Endothelial cell of umbilical vein (primary cell): ENCODE data around the gene CCDC93. TPM values are rescaled to one million over a fixed set of nuclear protein-coding genes. Genes with fewer than 3 reads are reported as not detected.
A peak's percentile ranks its signal among the peaks of the same experiment; 100 is the strongest.

Experiments used
- BruUV-seq: library from RNA; stranded (reverse); fragments of 400-500 nt; replicated peaks from 2 replicates; lab custom pipeline; 2021; lab: Mats Ljungman, UMichigan
- CTCF ChIA-PET: fragments of 300-600, 350-600 bp; sonication (Branson Sonifier 250); formaldehyde crosslinking; loops from one replicate; lab custom pipeline; 2021; ENCODE audit warnings: antibody characterized with exemption, inconsistent platforms; lab: Charles Lee
- POLR2A ChIA-PET: fragments of 300-600, 350-600 bp; sonication (Branson Sonifier 250); formaldehyde crosslinking; loops from one replicate; lab custom pipeline; 2021; ENCODE audit warnings: antibody characterized with exemption, inconsistent platforms; lab: Charles Lee
- DNase-seq: peaks from one replicate; pipeline ENCODE4 v3.0.0-alpha.2; 2011; ENCODE audit warnings: low read depth, low spot score
- FAIRE-seq: peaks from 2 replicates; lab custom pipeline; 2011; peaks lifted over from hg19 to GRCh38; lab: Jason Lieb, UNC
- H2AFZ ChIP-seq: 2 replicates; pipeline ENCODE4 v1.6.0; 2012; ENCODE audit warnings: low read depth, low read length, control low read depth, inconsistent platforms
- H3K27ac ChIP-seq: 2 replicates; pipeline ENCODE4 v1.5.1; 2011; ENCODE audit warnings: low read depth, mild to moderate bottlenecking, control low read depth, low read length, moderate library complexity; ENCODE audit not compliant: insufficient read depth
- H3K27me3 ChIP-seq, 2 experiments: 2 replicates each; pipeline versions ENCODE4 v1.6.0 to v1.6.1; 2011; ENCODE audit warnings: low read length in 2 of 2, mixed read lengths in 1 of 2; ENCODE audit not compliant: control insufficient read depth in 2 of 2, insufficient read depth in 2 of 2
- H3K36me3 ChIP-seq, 2 experiments: 2 replicates in 1 of 2; 3 replicates in 1 of 2; pipeline ENCODE4 v1.5.1; 2011; ENCODE audit warnings: low read length in 2 of 2, mild to moderate bottlenecking in 1 of 2, moderate library complexity in 1 of 2; ENCODE audit not compliant: control insufficient read depth in 2 of 2, insufficient read depth in 2 of 2; ENCODE audit errors: extremely low read depth in 1 of 2
- H3K4me1 ChIP-seq: 3 replicates; pipeline ENCODE4 v1.5.1; 2011; ENCODE audit warnings: mild to moderate bottlenecking, low read length; ENCODE audit not compliant: control insufficient read depth, insufficient read depth; ENCODE audit errors: extremely low read depth
- H3K4me2 ChIP-seq: 2 replicates; pipeline ENCODE4 v1.6.1; 2011; ENCODE audit warnings: low read length, control low read depth, mixed read lengths; ENCODE audit not compliant: insufficient read depth
- H3K4me3 ChIP-seq, 3 experiments: fragments of 200-600 bp in 1 of 3; sonication (generic), shearing (Covaris generic) in 1 of 3; replicated peaks in 1 of 3; 2 replicates each; pipeline ENCODE4 v1.5.1; 2011 to 2016; ENCODE audit warnings: control low read depth in 3 of 3, low read length in 3 of 3, mild to moderate bottlenecking in 2 of 3, inconsistent platforms in 1 of 3, low read depth in 1 of 3, moderate library complexity in 1 of 3; ENCODE audit not compliant: insufficient read depth in 1 of 3
- H3K79me2 ChIP-seq: 2 replicates; pipeline ENCODE4 v1.6.0; 2012; ENCODE audit warnings: low read length, inconsistent platforms; ENCODE audit not compliant: control insufficient read depth, insufficient read depth
- H3K9ac ChIP-seq: replicated peaks from 2 replicates; pipeline ENCODE3; 2011; ENCODE audit warnings: low read length, control low read depth; ENCODE audit not compliant: insufficient read depth; ENCODE audit errors: extremely low read depth
- H3K9me1 ChIP-seq: replicated peaks from 3 replicates; pipeline ENCODE4 v1.6.0; 2011; ENCODE audit warnings: mild to moderate bottlenecking, low read length; ENCODE audit not compliant: control insufficient read depth, insufficient read depth; ENCODE audit errors: extremely low read depth
- H3K9me3 ChIP-seq: replicated peaks from 2 replicates; pipeline ENCODE4 v1.5.1; 2012; ENCODE audit warnings: low read length, inconsistent platforms; ENCODE audit not compliant: control insufficient read depth, insufficient read depth
- H4K20me1 ChIP-seq: replicated peaks from 2 replicates; pipeline ENCODE3; 2011; ENCODE audit warnings: mild to moderate bottlenecking, low read length; ENCODE audit not compliant: control insufficient read depth, insufficient read depth; ENCODE audit errors: extremely low read depth
- FOS ChIP-seq: IDR thresholded peaks from 2 replicates; pipeline ENCODE4 v1.6.1; 2011; ENCODE audit warnings: mild to moderate bottlenecking, low read length, moderate library complexity, borderline replicate concordance; ENCODE audit not compliant: insufficient read depth
- GATA2 ChIP-seq: IDR thresholded peaks from 2 replicates; pipeline ENCODE4 v1.7.0; 2011; ENCODE audit warnings: low read depth, mild to moderate bottlenecking, moderate library complexity, mixed read lengths, low read length; ENCODE audit not compliant: insufficient read length, insufficient read depth
- JUN ChIP-seq: IDR thresholded peaks from 2 replicates; pipeline ENCODE4 v1.6.1; 2011; ENCODE audit warnings: borderline replicate concordance, low read depth; ENCODE audit not compliant: insufficient read length, insufficient read depth
- POLR2A ChIP-seq: IDR thresholded peaks from 2 replicates; pipeline ENCODE4 v1.6.1; 2012; ENCODE audit warnings: low read depth, mild to moderate bottlenecking, control low read depth, low read length
- dilution Hi-C: fragments of 300-500 bp; cut with MboI; formaldehyde crosslinking; loops from one replicate; pipeline ENCODE4 v1.15.0; 2019; ENCODE audit warnings: low sequenced_read_pairs; ENCODE audit not compliant: extremely low pct_ligation_motif_present
- intact Hi-C: fragments of 100-400 bp; cut with micrococcal nuclease; formaldehyde crosslinking; loops from one replicate; pipeline ENCODE4 v1.10.0; 2022
- polyA plus RNA-seq, 4 experiments: library from polyadenylated mRNA; depleted of rRNA in 3 of 4; stranded (reverse) in 3 of 4; unstranded in 1 of 4; fragments of >200 nt; gene quantifications; 2 replicates each; pipeline versions ENCODE4 v1.2.1 to v1.2.3, GENCODE V29; 2011 to 2012; ENCODE audit warnings: missing spikeins in 1 of 4
- total RNA-seq: library from RNA; stranded (reverse); gene quantifications from 2 replicates; pipeline ENCODE4 v1.2.3, GENCODE V29; 2021

CCDC93 gene
- total and polyA plus RNA-seq, 2 donors (not counting 3 experiments of a cell fraction or from before 2014, with no cell fraction given) = 13.8 to 35.1 TPM

GRCh38 chr2:117933884-117934354 lies 80.0 kb downstream of the CCDC93 start:
- no peaks in the 10 kb centered on the region for H3K79me2 ChIP-seq
- DNase-seq = no peak
- no peak overlapping the region for H3K9ac ChIP-seq
- intact Hi-C loops (no loop called here), dilution Hi-C loops (no loop called here)
- no peak overlapping the region for H3K27ac ChIP-seq
- no peaks in the 10 kb centered on the region for H3K9me3 ChIP-seq
- FAIRE-seq = no peak
- no peaks in the 10 kb centered on the region for H4K20me1 ChIP-seq
- no TSS peak for BruUV-seq
- ChIA-PET CTCF (interaction anchor here (1.3 to 1.4 kb wide), 2 partner anchors 9 to 69 kb away, joined by 3 read pairs; no protein-coding TSS in a partner anchor), POLR2A (no interaction called here)
- no peak overlapping the region for H2AFZ ChIP-seq
- H3K4me2 ChIP-seq = no peak overlapping the region
- peaks cover 20 to 24% of the 10 kb centered on the region in 2 experiments for H3K36me3 ChIP-seq
- TF ChIP-seq POLR2A (no peak), FOS (no peak)
- H3K4me1 ChIP-seq = peaks cover 4% of the 10 kb centered on the region
- no peak overlapping the region for H3K4me3 ChIP-seq
- H3K9me1 ChIP-seq = no peaks in the 10 kb centered on the region
- no peaks in the 10 kb centered on the region for H3K27me3 ChIP-seq

- no peak overlapping the region for H3K27ac ChIP-seq
- peaks cover 20 to 21% of the 10 kb centered on the region in 2 experiments for H3K36me3 ChIP-seq
- no TSS peak for BruUV-seq
- H3K79me2 ChIP-seq = no peaks in the 10 kb centered on the region
- no peaks in the 10 kb centered on the region for H3K27me3 ChIP-seq
- H3K4me1 ChIP-seq = peaks cover 4% of the 10 kb centered on the region
- no peak overlapping the region for H3K4me3 ChIP-seq
- no peaks in the 10 kb centered on the region for H3K9me3 ChIP-seq
- H2AFZ ChIP-seq = no peak overlapping the region
- no peaks in the 10 kb centered on the region for H4K20me1 ChIP-seq
- ChIA-PET CTCF (interaction anchor here (1.0 to 3.2 kb wide), 3 partner anchors 58 to 96 kb away, joined by 4 to 15 read pairs (median 4); no protein-coding TSS in a partner anchor), POLR2A (no interaction called here)
- intact Hi-C loops = no loop called here
- H3K4me2 ChIP-seq = no peak overlapping the region
- H3K9me1 ChIP-seq = no peaks in the 10 kb centered on the region
- TF ChIP-seq JUN (no peak), GATA2 (no peak)
- no peak overlapping the region for H3K9ac ChIP-seq
- DNase-seq = peak; percentile 17
- dilution Hi-C loops = no loop called here
- FAIRE-seq = peak; percentile 31
Measured at GRCh38 chr2:117931978-117932377, 81.9 kb downstream of the CCDC93 start.
